ENCODE measurements around the gene CNTNAP2. TPM values are rescaled to one million over a fixed set of nuclear protein-coding genes. Genes with fewer than 3 reads are reported as not detected.

CNTNAP2 gene
- total RNA-seq, 2 experiments from 2014 or later, result 0.28 TPM; not detected in 1

DNA sequence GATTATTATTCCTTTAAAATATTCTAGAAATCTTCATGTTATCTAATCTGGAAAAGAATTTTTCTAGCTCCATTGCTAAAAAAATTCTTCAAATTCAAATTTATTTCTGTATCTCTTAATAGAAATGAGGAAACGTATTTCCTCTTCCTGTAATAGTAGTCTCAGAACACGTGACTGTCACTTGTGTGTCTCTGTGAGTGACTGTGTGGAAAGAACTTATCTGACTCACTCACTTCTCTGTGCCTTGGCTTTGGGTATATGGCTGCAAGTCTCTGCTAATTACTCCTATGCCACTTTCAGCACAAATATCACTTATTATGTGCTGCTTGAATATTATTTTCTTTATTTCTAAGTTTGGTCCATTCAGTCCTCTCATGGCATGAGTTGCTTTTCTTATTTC is 132.7 kb downstream of the CNTNAP2 start:
- TF ChIP-seq EZH2phosphoT487 (IDR thresholded peaks at IDR 0.05; ENCODE audit: borderline replicate concordance, low read depth, low read length), result no peak
- TF ChIP-seq, protein P1, sequence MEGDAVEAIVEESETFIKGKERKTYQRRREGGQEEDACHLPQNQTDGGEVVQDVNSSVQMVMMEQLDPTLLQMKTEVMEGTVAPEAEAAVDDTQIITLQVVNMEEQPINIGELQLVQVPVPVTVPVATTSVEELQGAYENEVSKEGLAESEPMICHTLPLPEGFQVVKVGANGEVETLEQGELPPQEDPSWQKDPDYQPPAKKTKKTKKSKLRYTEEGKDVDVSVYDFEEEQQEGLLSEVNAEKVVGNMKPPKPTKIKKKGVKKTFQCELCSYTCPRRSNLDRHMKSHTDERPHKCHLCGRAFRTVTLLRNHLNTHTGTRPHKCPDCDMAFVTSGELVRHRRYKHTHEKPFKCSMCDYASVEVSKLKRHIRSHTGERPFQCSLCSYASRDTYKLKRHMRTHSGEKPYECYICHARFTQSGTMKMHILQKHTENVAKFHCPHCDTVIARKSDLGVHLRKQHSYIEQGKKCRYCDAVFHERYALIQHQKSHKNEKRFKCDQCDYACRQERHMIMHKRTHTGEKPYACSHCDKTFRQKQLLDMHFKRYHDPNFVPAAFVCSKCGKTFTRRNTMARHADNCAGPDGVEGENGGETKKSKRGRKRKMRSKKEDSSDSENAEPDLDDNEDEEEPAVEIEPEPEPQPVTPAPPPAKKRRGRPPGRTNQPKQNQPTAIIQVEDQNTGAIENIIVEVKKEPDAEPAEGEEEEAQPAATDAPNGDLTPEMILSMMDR (conservative IDR thresholded peaks at IDR 0.05; ENCODE audit: low read length), result no peak
- CTCF ChIA-PET (ENCODE audit: unreplicated experiment), result no interaction called here
- no peak overlapping the region for H3K4me3 ChIP-seq (ENCODE audit: low read depth, low read length, poor library complexity, severe bottlenecking)
- H3K4me2 ChIP-seq (ENCODE audit: low read length), result no peak overlapping the region
- intact Hi-C loops (cut with micrococcal nuclease; ENCODE audit: unreplicated experiment), result no loop called here
- no TSS peak for BruUV-seq (replicated peaks)
- H3K9me3 ChIP-seq (ENCODE audit: low read length), result no peaks in the 10 kb centered on the region
- H4K20me1 ChIP-seq (ENCODE audit: insufficient read depth, low read length), result no peaks in the 10 kb centered on the region
- H3K36me3 ChIP-seq (ENCODE audit: insufficient read depth, low read length), result no peaks in the 10 kb centered on the region
- no peak for DNase-seq (ENCODE audit: low spot score)
- H2AFZ ChIP-seq (ENCODE audit: low read length), result no peak overlapping the region
- H3K27ac ChIP-seq (ENCODE audit: low read depth, low read length, poor library complexity, severe bottlenecking), result no peak overlapping the region
- no peaks in the 10 kb centered on the region for H3K79me2 ChIP-seq (ENCODE audit: insufficient read depth, low read depth, low read length)
- H3K9me2 ChIP-seq (ENCODE audit: insufficient read depth, low read length), result no peaks in the 10 kb centered on the region
- no peaks in the 10 kb centered on the region for H3K4me1 ChIP-seq (ENCODE audit: insufficient read depth, low read length, poor library complexity, severe bottlenecking)
- POLR2A ChIA-PET, result interaction anchor here (0.6 to 1.3 kb wide), 2 partner anchors 18 to 24 kb away, joined by 3 to 4 read pairs; no protein-coding TSS in a partner anchor

- no peaks in the 10 kb centered on the region for H3K9me3 ChIP-seq (ENCODE audit: low read length)
- no peak overlapping the region for H3K4me3 ChIP-seq (ENCODE audit: low read depth, low read length, poor library complexity, severe bottlenecking)
- POLR2A ChIA-PET, result no interaction called here
- no peak for TF ChIP-seq EZH2phosphoT487 (IDR thresholded peaks at IDR 0.05; ENCODE audit: borderline replicate concordance, low read depth, low read length)
- TF ChIP-seq, protein P1 (conservative IDR thresholded peaks at IDR 0.05; ENCODE audit: low read length), result no peak
- CTCF ChIA-PET (ENCODE audit: unreplicated experiment), result no interaction called here
- no TSS peak for BruUV-seq (replicated peaks)
- no peaks in the 10 kb centered on the region for H3K4me1 ChIP-seq (ENCODE audit: insufficient read depth, low read length, poor library complexity, severe bottlenecking)
- no peak for DNase-seq (ENCODE audit: low spot score)
- intact Hi-C loops (cut with micrococcal nuclease; ENCODE audit: unreplicated experiment), result no loop called here
- no peaks in the 10 kb centered on the region for H3K9me2 ChIP-seq (ENCODE audit: insufficient read depth, low read length)
- H4K20me1 ChIP-seq (ENCODE audit: insufficient read depth, low read length), result no peaks in the 10 kb centered on the region
- H3K27ac ChIP-seq (ENCODE audit: low read depth, low read length, poor library complexity, severe bottlenecking), result no peak overlapping the region
- no peaks in the 10 kb centered on the region for H3K79me2 ChIP-seq (ENCODE audit: insufficient read depth, low read depth, low read length)
- no peaks in the 10 kb centered on the region for H3K36me3 ChIP-seq (ENCODE audit: insufficient read depth, low read length)
- H2AFZ ChIP-seq (ENCODE audit: low read length), result no peak overlapping the region
- no peak overlapping the region for H3K4me2 ChIP-seq (ENCODE audit: low read length)
Observed at GRCh38 chr7:146255609-146256008, 139.0 kb downstream of the CNTNAP2 start.

- CTCF ChIA-PET (ENCODE audit: unreplicated experiment), result no interaction called here
- POLR2A ChIA-PET, result no interaction called here
- no peaks in the 10 kb centered on the region for H4K20me1 ChIP-seq (ENCODE audit: insufficient read depth, low read length)
- no TSS peak for BruUV-seq (replicated peaks)
- TF ChIP-seq, protein P1 (conservative IDR thresholded peaks at IDR 0.05; ENCODE audit: low read length), result no peak
- no peak for TF ChIP-seq EZH2phosphoT487 (IDR thresholded peaks at IDR 0.05; ENCODE audit: borderline replicate concordance, low read depth, low read length)
- H3K4me1 ChIP-seq (ENCODE audit: insufficient read depth, low read length, poor library complexity, severe bottlenecking), result no peaks in the 10 kb centered on the region
- no peak overlapping the region for H2AFZ ChIP-seq (ENCODE audit: low read length)
- intact Hi-C loops (cut with micrococcal nuclease; ENCODE audit: unreplicated experiment), result no loop called here
- H3K79me2 ChIP-seq (ENCODE audit: insufficient read depth, low read depth, low read length), result no peaks in the 10 kb centered on the region
- no peak overlapping the region for H3K27ac ChIP-seq (ENCODE audit: low read depth, low read length, poor library complexity, severe bottlenecking)
- no peaks in the 10 kb centered on the region for H3K36me3 ChIP-seq (ENCODE audit: insufficient read depth, low read length)
- H3K4me3 ChIP-seq (ENCODE audit: low read depth, low read length, poor library complexity, severe bottlenecking), result no peak overlapping the region
- DNase-seq (ENCODE audit: low spot score), result no peak
- H3K9me3 ChIP-seq (ENCODE audit: low read length), result no peaks in the 10 kb centered on the region
- no peak overlapping the region for H3K4me2 ChIP-seq (ENCODE audit: low read length)
- H3K9me2 ChIP-seq (ENCODE audit: insufficient read depth, low read length), result no peaks in the 10 kb centered on the region
Observed at GRCh38 chr7:146262527-146262926, 145.9 kb downstream of the CNTNAP2 start.
